HEK293 (cell line): ENCODE data around the gene SCRT2.

ENCODE experiments used
- OVOL3 ChIP-seq: fragments of 450-650 bp; formaldehyde crosslinking; IDR thresholded peaks from 2 replicates; pipeline ENCODE4 v1.5.1; 2016; ENCODE audit warnings: missing biosample characterization, missing genetic modification characterization
- TCF7L2 ChIP-seq: IDR thresholded peaks from 2 replicates; pipeline ENCODE4 v1.6.1; 2011; ENCODE audit warnings: low read depth, mild to moderate bottlenecking, inconsistent platforms, low read length, moderate library complexity, borderline replicate concordance
- ZFP37 ChIP-seq: fragments of 450-650 bp; formaldehyde crosslinking; IDR thresholded peaks from 2 replicates; pipeline ENCODE4 v1.5.1; 2016; ENCODE audit warnings: missing biosample characterization, missing genetic modification characterization
- ZNF302 ChIP-seq: fragments of 450-650 bp; formaldehyde crosslinking; IDR thresholded peaks from 2 replicates; pipeline ENCODE4 v1.5.1; 2016; ENCODE audit warnings: missing biosample characterization, missing genetic modification characterization, low read depth
- TF ChIP-seq, protein P1 (sequence below): fragments of 450-650 bp; formaldehyde crosslinking; IDR thresholded peaks from 2 replicates; pipeline ENCODE4 v1.5.1; 2016; ENCODE audit warnings: missing biosample characterization, missing genetic modification characterization

- TF ChIP-seq, protein P1, sequence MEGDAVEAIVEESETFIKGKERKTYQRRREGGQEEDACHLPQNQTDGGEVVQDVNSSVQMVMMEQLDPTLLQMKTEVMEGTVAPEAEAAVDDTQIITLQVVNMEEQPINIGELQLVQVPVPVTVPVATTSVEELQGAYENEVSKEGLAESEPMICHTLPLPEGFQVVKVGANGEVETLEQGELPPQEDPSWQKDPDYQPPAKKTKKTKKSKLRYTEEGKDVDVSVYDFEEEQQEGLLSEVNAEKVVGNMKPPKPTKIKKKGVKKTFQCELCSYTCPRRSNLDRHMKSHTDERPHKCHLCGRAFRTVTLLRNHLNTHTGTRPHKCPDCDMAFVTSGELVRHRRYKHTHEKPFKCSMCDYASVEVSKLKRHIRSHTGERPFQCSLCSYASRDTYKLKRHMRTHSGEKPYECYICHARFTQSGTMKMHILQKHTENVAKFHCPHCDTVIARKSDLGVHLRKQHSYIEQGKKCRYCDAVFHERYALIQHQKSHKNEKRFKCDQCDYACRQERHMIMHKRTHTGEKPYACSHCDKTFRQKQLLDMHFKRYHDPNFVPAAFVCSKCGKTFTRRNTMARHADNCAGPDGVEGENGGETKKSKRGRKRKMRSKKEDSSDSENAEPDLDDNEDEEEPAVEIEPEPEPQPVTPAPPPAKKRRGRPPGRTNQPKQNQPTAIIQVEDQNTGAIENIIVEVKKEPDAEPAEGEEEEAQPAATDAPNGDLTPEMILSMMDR (tag by site-specific recombination) = no peak
- no peak for TF ChIP-seq TCF7L2
- no peak for TF ChIP-seq OVOL3 (tag by site-specific recombination)
- no peak for TF ChIP-seq ZFP37
- no peak for TF ChIP-seq ZNF302 (tag by site-specific recombination)
These were observed 44.2 kb upstream of the SCRT2 start for GRCh38 chr20:719816-720215.
